OCI-LY7 (cell line): ENCODE measurements around the gene TRIM54. TPM values are rescaled to one million over a fixed set of nuclear protein-coding genes. Genes with fewer than 3 reads are reported as not detected.
A peak's percentile ranks its signal among the peaks of the same experiment; 100 is the strongest.

Experiments used
- BruUV-seq: library from RNA; stranded (reverse); fragments of 400-500 nt; replicated peaks from 2 replicates; lab custom pipeline; 2021; lab: Mats Ljungman, UMichigan
- CTCF ChIA-PET: fragments of 300-600 bp; sonication (Branson Sonifier 250); formaldehyde crosslinking; loops from one replicate; lab custom pipeline; 2022; ENCODE audit warnings: antibody characterized with exemption; ENCODE audit not compliant: unreplicated experiment; lab: Charles Lee
- POLR2A ChIA-PET: fragments of 300-600 bp; sonication (Branson Sonifier 250); formaldehyde crosslinking; loops from one replicate; lab custom pipeline; 2022; ENCODE audit warnings: antibody characterized with exemption; lab: Charles Lee
- DNase-seq: peaks from one replicate; pipeline ENCODE4 v3.0.0-alpha.2; 2015; ENCODE audit warnings: low spot score
- H2AFZ ChIP-seq: fragments of 200-600 bp; sonication (generic), shearing (Covaris generic); 2 replicates; pipeline ENCODE4 v1.6.1; 2014; ENCODE audit warnings: mild to moderate bottlenecking, antibody characterized with exemption, low read length, moderate library complexity
- H3K27ac ChIP-seq: fragments of 200-600 bp; sonication (generic); 2 replicates; pipeline ENCODE4 v1.5.1; 2014; ENCODE audit warnings: mixed run types, low read depth, mild to moderate bottlenecking, moderate library complexity, low read length, inconsistent platforms; ENCODE audit not compliant: poor library complexity, severe bottlenecking
- H3K36me3 ChIP-seq: fragments of 200-600 bp; sonication (generic); 2 replicates; pipeline ENCODE4 v1.6.1; 2014; ENCODE audit warnings: mild to moderate bottlenecking, antibody characterized with exemption, low read length, moderate library complexity, mixed read lengths; ENCODE audit not compliant: insufficient read depth
- H3K4me1 ChIP-seq: fragments of 200-600 bp; sonication (generic); 2 replicates; pipeline ENCODE4 v1.5.1; 2014; ENCODE audit warnings: mild to moderate bottlenecking, low read length; ENCODE audit not compliant: insufficient read depth, poor library complexity, severe bottlenecking
- H3K4me2 ChIP-seq: fragments of 200-600 bp; sonication (generic); 2 replicates; pipeline ENCODE4 v1.6.1; 2014; ENCODE audit warnings: mild to moderate bottlenecking, low read length
- H3K4me3 ChIP-seq: fragments of 200-600 bp; sonication (generic); 2 replicates; pipeline ENCODE4 v1.5.1; 2014; ENCODE audit warnings: mild to moderate bottlenecking, low read depth, low read length; ENCODE audit not compliant: poor library complexity, severe bottlenecking
- H3K79me2 ChIP-seq: fragments of 200-600 bp; sonication (generic); 2 replicates; pipeline ENCODE4 v1.6.1; 2016; ENCODE audit warnings: low read depth, mild to moderate bottlenecking, low read length, moderate library complexity, mixed read lengths; ENCODE audit not compliant: insufficient read depth
- H3K9me2 ChIP-seq: fragments of 200-600 bp; sonication (generic); 2 replicates; pipeline ENCODE4 v1.6.1; 2016; ENCODE audit warnings: mild to moderate bottlenecking, low read length, mixed read lengths; ENCODE audit not compliant: insufficient read depth
- H3K9me3 ChIP-seq: fragments of 200-600 bp; sonication (generic); 2 replicates; pipeline ENCODE4 v1.6.1; 2014; ENCODE audit warnings: mild to moderate bottlenecking, mixed run types, low read length, mixed read lengths
- H4K20me1 ChIP-seq: fragments of 200-600 bp; sonication (generic); 2 replicates; pipeline ENCODE4 v1.6.1; 2014; ENCODE audit warnings: mild to moderate bottlenecking, antibody characterized with exemption, low read length, moderate library complexity, mixed read lengths; ENCODE audit not compliant: insufficient read depth
- EZH2phosphoT487 ChIP-seq: fragments of 200-600 bp; sonication (generic); IDR thresholded peaks from 2 replicates; pipeline ENCODE4 v1.6.1; 2018; ENCODE audit warnings: low read depth, borderline replicate concordance, mild to moderate bottlenecking, mixed run types, antibody characterized with exemption, low read length, moderate library complexity, mixed read lengths
- intact Hi-C: fragments of 100-400 bp; cut with micrococcal nuclease; formaldehyde crosslinking; loops from one replicate; pipeline ENCODE4 v1.10.0; 2022; ENCODE audit not compliant: unreplicated experiment
- total RNA-seq, 2 experiments: library from RNA; depleted of rRNA in 1 of 2; stranded (reverse); fragments of >200 nt in 1 of 2; shearing (Covaris generic) in 1 of 2; gene quantifications; 2 replicates each; pipeline ENCODE4 v1.2.3, GENCODE V29; 2014 to 2022
- TF ChIP-seq, protein P1 (sequence below): fragments of 200-600 bp; sonication (generic); conservative IDR thresholded peaks from 2 replicates; pipeline ENCODE4 v1.5.1; 2014; ENCODE audit warnings: mild to moderate bottlenecking, antibody characterized with exemption, low read length, moderate library complexity, mixed read lengths

The TRIM54 gene
- total RNA-seq, 2 experiments from 2014 or later: 6.4 to 18.8 TPM

DNA sequence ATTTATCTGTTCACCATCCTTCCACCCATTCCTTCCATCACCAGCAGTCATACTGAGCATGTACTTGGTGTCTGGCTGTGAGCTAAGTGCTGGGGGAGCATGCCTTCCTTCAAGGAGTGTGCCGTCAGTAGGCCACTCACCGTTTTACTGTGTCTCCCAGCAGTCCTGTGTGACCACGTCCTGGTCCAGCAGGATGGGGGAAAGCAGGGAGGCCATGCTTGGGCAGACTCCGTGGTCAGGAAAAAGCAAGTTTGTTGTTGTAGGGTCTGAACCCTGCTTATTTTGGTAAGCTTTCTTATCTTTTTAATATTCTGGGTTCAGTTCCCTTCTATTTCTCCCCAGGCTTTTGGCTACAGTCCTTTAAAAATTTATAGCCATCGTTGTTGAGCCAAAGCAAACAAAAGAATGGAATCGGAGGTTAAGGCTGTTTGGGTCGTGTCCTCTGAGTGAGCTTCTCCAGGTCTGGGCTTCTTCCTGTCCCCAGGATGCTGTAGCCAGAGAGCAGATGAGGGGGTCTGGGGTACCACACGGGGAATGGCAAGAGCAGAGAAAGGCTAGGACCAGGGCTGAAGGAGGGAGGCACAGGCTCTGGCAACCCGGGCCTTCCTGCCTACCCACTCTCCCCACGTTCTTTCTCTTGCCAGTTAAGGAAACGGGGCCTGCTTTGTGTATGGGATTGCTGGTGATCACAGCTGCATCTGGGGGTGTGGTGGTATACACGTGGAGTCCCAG is 32.9 kb upstream of the TRIM54 start:
- Histone ChIP-seq H4K20me1 (no peaks in the 10 kb centered on the region), H3K79me2 (no peaks in the 10 kb centered on the region), H3K36me3 (peaks cover 23% of the 10 kb centered on the region), H3K4me1 (peaks cover 43% of the 10 kb centered on the region), H3K9me3 (no peaks in the 10 kb centered on the region), H3K4me3 (no peak overlapping the region), H2AFZ (peak overlapping the region; percentile 76; the same call in 1 of the 2 replicates), H3K9me2 (no peaks in the 10 kb centered on the region), H3K27ac (peak overlapping the region; percentile 92), H3K4me2 (peak overlapping the region; percentile 76)
- ChIA-PET POLR2A (interaction anchor here (0.6 to 2.6 kb wide), 9 partner anchors 16 to 54 kb away, joined by 3 to 7 read pairs (median 5); no protein-coding TSS in a partner anchor), CTCF (interaction anchor here (1.1 to 4.4 kb wide), 2 partner anchors 42 to 53 kb away, joined by 3 to 37 read pairs; no protein-coding TSS in a partner anchor)
- BruUV-seq: no TSS peak
- DNase-seq: peak; percentile 21
- intact Hi-C loops: no loop called here
- TF ChIP-seq, protein P1, sequence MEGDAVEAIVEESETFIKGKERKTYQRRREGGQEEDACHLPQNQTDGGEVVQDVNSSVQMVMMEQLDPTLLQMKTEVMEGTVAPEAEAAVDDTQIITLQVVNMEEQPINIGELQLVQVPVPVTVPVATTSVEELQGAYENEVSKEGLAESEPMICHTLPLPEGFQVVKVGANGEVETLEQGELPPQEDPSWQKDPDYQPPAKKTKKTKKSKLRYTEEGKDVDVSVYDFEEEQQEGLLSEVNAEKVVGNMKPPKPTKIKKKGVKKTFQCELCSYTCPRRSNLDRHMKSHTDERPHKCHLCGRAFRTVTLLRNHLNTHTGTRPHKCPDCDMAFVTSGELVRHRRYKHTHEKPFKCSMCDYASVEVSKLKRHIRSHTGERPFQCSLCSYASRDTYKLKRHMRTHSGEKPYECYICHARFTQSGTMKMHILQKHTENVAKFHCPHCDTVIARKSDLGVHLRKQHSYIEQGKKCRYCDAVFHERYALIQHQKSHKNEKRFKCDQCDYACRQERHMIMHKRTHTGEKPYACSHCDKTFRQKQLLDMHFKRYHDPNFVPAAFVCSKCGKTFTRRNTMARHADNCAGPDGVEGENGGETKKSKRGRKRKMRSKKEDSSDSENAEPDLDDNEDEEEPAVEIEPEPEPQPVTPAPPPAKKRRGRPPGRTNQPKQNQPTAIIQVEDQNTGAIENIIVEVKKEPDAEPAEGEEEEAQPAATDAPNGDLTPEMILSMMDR: no peak
- no peak for TF ChIP-seq EZH2phosphoT487

GRCh38 chr2:27249891-27250651 is 32.2 kb upstream of the TRIM54 start:
- peak overlapping the region; percentile 92 for H3K27ac ChIP-seq
- H3K9me2 ChIP-seq: no peaks in the 10 kb centered on the region
- H3K79me2 ChIP-seq: no peaks in the 10 kb centered on the region
- H2AFZ ChIP-seq: peak overlapping the region; percentile 76
- ChIA-PET CTCF (interaction anchor here (1.1 to 4.4 kb wide), 5 partner anchors 30 to 53 kb away, joined by 3 to 37 read pairs (median 9); no protein-coding TSS in a partner anchor), POLR2A (interaction anchor here (0.6 to 3.2 kb wide), 15 partner anchors 12 to 186 kb away, joined by 3 to 21 read pairs (median 6); partner anchors contain the start of gene SLC30A3)
- peaks cover 21% of the 10 kb centered on the region; the same call in 1 of the 2 replicates for H3K36me3 ChIP-seq
- no peaks in the 10 kb centered on the region for H4K20me1 ChIP-seq
- no peaks in the 10 kb centered on the region for H3K9me3 ChIP-seq
- TF ChIP-seq, protein P1: peak; percentile 97
- TF ChIP-seq EZH2phosphoT487: no peak
- peak; percentile 91 for DNase-seq
- H3K4me3 ChIP-seq: peak overlapping the region; percentile 58
- peaks cover 43% of the 10 kb centered on the region for H3K4me1 ChIP-seq
- peak overlapping the region; percentile 76 for H3K4me2 ChIP-seq
- BruUV-seq: no TSS peak
- intact Hi-C loops: loop anchor here (1.0 to 2.0 kb wide), 4 partner anchors 29 to 53 kb away; no protein-coding TSS in a partner anchor
